Calu3 (cell line): Measurements from ENCODE around the gene IDI1. TPM values are rescaled to one million over a fixed set of nuclear protein-coding genes. Genes with fewer than 3 reads are reported as not detected.

Experiments used
- BruUV-seq: library from RNA; stranded (reverse); fragments of 400-500 nt; replicated peaks from 2 replicates; lab custom pipeline; 2021; lab: Mats Ljungman, UMichigan
- CTCF ChIA-PET: fragments of 300-600 bp; sonication (Branson Sonifier 250); formaldehyde crosslinking; loops from one replicate; lab custom pipeline; 2022; ENCODE audit warnings: antibody characterized with exemption; lab: Charles Lee
- DNase-seq: peaks from one replicate; pipeline ENCODE4 v3.0.0; 2022
- H3K27ac Mint-ChIP-seq: one replicate; pipeline ENCODE4 v1.8.0; 2022; ENCODE audit warnings: mixed read lengths; ENCODE audit not compliant: unreplicated experiment
- H3K27me3 Mint-ChIP-seq: one replicate; pipeline ENCODE4 v1.8.0; 2022; ENCODE audit warnings: mixed read lengths; ENCODE audit not compliant: unreplicated experiment
- H3K36me3 Mint-ChIP-seq: one replicate; pipeline ENCODE4 v1.8.0; 2022; ENCODE audit warnings: mild to moderate bottlenecking, moderate library complexity, mixed read lengths; ENCODE audit not compliant: insufficient read depth, unreplicated experiment
- H3K4me1 Mint-ChIP-seq: one replicate; pipeline ENCODE4 v1.8.0; 2022; ENCODE audit warnings: mild to moderate bottlenecking, low read depth, mixed read lengths; ENCODE audit not compliant: unreplicated experiment
- H3K4me3 Mint-ChIP-seq: one replicate; pipeline ENCODE4 v1.8.0; 2022; ENCODE audit warnings: mild to moderate bottlenecking, low read depth, moderate library complexity, mixed read lengths; ENCODE audit not compliant: unreplicated experiment
- H3K9me3 Mint-ChIP-seq: one replicate; pipeline ENCODE4 v1.8.0; 2022; ENCODE audit warnings: low read depth, mixed read lengths; ENCODE audit not compliant: unreplicated experiment
- CTCF ChIP-seq: fragments of 200-600 bp; IDR thresholded peaks from one replicate; pipeline ENCODE4 v1.8.0; 2022; ENCODE audit warnings: antibody characterized with exemption; ENCODE audit not compliant: unreplicated experiment
- intact Hi-C: fragments of 100-400 bp; cut with micrococcal nuclease; formaldehyde crosslinking; loops from one replicate; pipeline ENCODE4 v1.10.0; 2022; ENCODE audit not compliant: unreplicated experiment
- total RNA-seq: library from RNA; stranded (reverse); gene quantifications from 2 replicates; pipeline ENCODE4 v1.2.3, GENCODE V29; 2022

IDI1 gene
- total RNA-seq, 1 experiment from 2014 or later: 108 TPM

GRCh38 chr10:1078668-1079067 lies 29.7 kb upstream of the IDI1 start:
- no peaks in the 10 kb centered on the region for H3K27me3 Mint-ChIP-seq
- DNase-seq: no peak
- H3K9me3 Mint-ChIP-seq: no peaks in the 10 kb centered on the region
- H3K4me3 Mint-ChIP-seq: no peak overlapping the region
- BruUV-seq: no TSS peak
- no peak for TF ChIP-seq CTCF
- CTCF ChIA-PET: no interaction called here
- intact Hi-C loops: no loop called here
- no peaks in the 10 kb centered on the region for H3K4me1 Mint-ChIP-seq
- peaks cover 31% of the 10 kb centered on the region for H3K36me3 Mint-ChIP-seq
- H3K27ac Mint-ChIP-seq: no peak overlapping the region

GRCh38 chr10:1074748-1075308 lies 25.9 kb upstream of the IDI1 start:
- H3K4me3 Mint-ChIP-seq: no peak overlapping the region
- H3K27ac Mint-ChIP-seq: no peak overlapping the region
- CTCF ChIA-PET: no interaction called here
- H3K27me3 Mint-ChIP-seq: no peaks in the 10 kb centered on the region
- intact Hi-C loops: no loop called here
- H3K36me3 Mint-ChIP-seq: peaks cover 23% of the 10 kb centered on the region
- no peak for DNase-seq
- BruUV-seq: no TSS peak
- peaks cover 9% of the 10 kb centered on the region for H3K4me1 Mint-ChIP-seq
- H3K9me3 Mint-ChIP-seq: no peaks in the 10 kb centered on the region
- TF ChIP-seq CTCF: no peak

GRCh38 chr10:1074052-1074747 lies 25.3 kb upstream of the IDI1 start:
- H3K27me3 Mint-ChIP-seq: no peaks in the 10 kb centered on the region
- no peak for DNase-seq
- no TSS peak for BruUV-seq

GRCh38 chr10:1070919-1071318 lies 22.0 kb upstream of the IDI1 start:
- no peaks in the 10 kb centered on the region for H3K9me3 Mint-ChIP-seq
- no TSS peak for BruUV-seq
- no peak for TF ChIP-seq CTCF
- H3K4me3 Mint-ChIP-seq: no peak overlapping the region
- H3K27me3 Mint-ChIP-seq: no peaks in the 10 kb centered on the region
- intact Hi-C loops: no loop called here
- CTCF ChIA-PET: no interaction called here
- peaks cover 8% of the 10 kb centered on the region for H3K36me3 Mint-ChIP-seq
- no peak overlapping the region for H3K27ac Mint-ChIP-seq
- no peak for DNase-seq
- peaks cover 24% of the 10 kb centered on the region for H3K4me1 Mint-ChIP-seq

More at GRCh38 chr10:1074052-1074747, 25.3 kb upstream of the IDI1 start:
- Mint-ChIP-seq H3K9me3 (no peaks in the 10 kb centered on the region), H3K27ac (no peak overlapping the region), H3K36me3 (peaks cover 17% of the 10 kb centered on the region), H3K4me3 (no peak overlapping the region), H3K4me1 (peaks cover 16% of the 10 kb centered on the region)
- no peak for TF ChIP-seq CTCF
- CTCF ChIA-PET: no interaction called here
- intact Hi-C loops: no loop called here
